ENCODE results near the gene GH1. TPM values are rescaled to one million over a fixed set of nuclear protein-coding genes. Genes with fewer than 3 reads are reported as not detected.
"Not testable (repeated sequence)": the region's sequence is repeated elsewhere in the genome, so short reads cannot be mapped to it uniquely, and the experiment has no call there.

GH1 gene
- polyA plus RNA-seq, 4 donors = not detected

- not testable (repeated sequence) for DNase-seq (ENCODE audit: low read depth in 4 of 4, low spot score in 2 of 4)
These were observed 16.7 kb downstream of the GH1 start for GRCh38 chr17:63901971-63902370.

- not testable (repeated sequence) for DNase-seq (ENCODE audit: low read depth in 4 of 4, low spot score in 2 of 4)
These were observed 19.5 kb downstream of the GH1 start for GRCh38 chr17:63898899-63899798.

GRCh38 chr17:63896524-63897354 lies 21.9 kb downstream of the GH1 start, which contains the start of gene CSH1:
Gene CSH1, minus strand, starts transcription at chr17:63896574. Its CDS starts 63 bp downstream, at chr17:63896511.
- not testable (repeated sequence) for DNase-seq (ENCODE audit: low read depth in 4 of 4, low spot score in 2 of 4)

- not testable (repeated sequence) for DNase-seq (ENCODE audit: low read depth in 4 of 4, low spot score in 2 of 4)
These were observed 23.8 kb downstream of the GH1 start for GRCh38 chr17:63894821-63895220.

DNA sequence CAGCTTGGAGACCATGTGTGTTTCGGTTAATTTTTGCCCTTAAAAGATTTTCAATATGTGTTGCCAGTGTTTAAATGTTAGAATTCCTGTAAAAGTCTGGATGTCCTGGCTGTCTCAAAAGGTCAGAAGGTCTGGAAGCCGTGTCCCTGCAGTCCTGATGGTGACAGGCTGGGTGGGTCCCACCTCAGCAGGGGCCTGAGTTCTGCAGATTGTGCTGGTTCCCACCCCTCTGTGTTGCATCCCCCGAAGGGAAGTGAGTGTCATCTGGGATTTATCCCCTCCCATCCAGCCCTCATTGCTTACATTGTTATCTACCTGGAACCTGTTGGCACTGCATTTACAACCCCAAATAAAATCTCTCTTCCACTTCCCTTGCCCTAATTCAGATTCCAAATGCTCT lies 24.6 kb downstream of the GH1 start:
- DNase-seq (ENCODE audit: low read depth in 4 of 4, low spot score in 2 of 4) = not testable (repeated sequence)

DNA sequence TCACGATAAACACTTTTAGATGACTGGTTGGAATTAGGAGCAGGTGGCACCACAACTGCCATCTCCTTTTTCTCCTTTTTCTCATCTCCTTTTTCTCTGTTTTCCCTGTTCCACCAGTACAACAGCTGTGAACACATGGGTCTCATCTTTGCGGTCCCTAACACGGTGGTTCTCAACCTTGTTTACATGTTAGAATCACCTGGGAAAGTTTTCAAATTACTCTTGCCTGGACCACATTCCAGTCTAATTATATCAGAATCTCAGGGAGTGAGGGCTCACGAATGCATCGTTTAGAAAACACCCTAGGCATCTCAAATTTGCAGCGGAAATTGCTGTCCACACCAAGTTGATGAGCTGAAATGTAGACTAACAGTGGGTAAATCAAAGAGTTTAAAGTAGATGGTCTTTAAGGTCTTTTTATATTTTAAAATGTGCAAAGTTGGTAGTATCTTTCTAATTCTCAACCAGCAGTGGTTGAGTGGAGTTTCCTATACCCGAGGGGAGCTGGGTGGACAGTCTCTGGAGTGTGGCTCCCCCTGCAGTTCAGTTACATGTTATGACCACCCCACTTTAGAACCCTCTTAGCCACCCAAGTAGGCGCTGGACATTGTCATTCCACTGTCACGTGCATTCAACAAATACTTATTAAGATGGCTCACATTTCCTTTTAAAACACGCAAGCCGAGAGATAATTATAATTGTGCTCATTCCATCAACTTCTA lies 26.2 kb downstream of the GH1 start:
- not testable (repeated sequence) for DNase-seq (ENCODE audit: low read depth in 4 of 4, low spot score in 2 of 4)

DNA sequence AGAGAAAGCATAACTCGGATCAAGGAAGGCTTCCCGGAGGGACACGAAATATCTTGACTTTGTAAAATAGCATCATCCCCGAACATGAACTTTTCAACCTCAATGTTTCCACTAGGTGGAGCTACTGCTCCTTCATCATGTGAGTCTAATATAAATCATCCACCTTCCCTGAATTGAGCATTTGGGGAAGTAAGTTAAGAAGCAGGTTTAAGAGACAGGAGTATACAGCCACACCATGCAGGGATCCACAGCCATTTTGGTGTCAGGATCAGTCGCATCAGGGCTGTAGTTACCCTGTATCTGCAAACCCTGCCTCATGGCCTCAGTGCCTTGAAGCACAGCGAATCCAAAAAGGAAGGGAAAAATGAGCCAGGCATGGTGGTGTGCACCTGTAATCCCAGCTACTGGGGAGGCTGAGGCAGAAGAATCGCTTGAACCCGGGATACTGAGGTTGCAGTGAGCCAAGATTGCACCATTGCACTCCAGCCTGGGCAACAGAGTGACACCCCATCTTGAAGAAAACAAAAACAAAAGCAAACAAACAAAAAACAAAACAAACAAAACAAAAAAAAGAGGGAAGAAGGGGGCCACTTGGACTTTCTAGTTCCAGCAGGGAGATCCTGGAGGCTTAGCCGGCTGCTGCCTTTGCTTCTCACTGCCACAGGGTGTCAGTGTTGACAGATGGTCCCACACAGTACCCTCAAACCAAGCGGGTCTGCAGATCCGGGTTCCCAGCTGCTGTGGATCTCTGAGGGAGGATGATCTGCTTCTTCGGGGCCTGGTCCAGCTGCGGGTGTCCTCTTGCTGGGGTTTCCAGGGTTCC lies 29.4 kb downstream of the GH1 start:
- DNase-seq (ENCODE audit: low read depth in 4 of 4, low spot score in 2 of 4) = peak in 1 of 4 donors; percentile 16

DNA sequence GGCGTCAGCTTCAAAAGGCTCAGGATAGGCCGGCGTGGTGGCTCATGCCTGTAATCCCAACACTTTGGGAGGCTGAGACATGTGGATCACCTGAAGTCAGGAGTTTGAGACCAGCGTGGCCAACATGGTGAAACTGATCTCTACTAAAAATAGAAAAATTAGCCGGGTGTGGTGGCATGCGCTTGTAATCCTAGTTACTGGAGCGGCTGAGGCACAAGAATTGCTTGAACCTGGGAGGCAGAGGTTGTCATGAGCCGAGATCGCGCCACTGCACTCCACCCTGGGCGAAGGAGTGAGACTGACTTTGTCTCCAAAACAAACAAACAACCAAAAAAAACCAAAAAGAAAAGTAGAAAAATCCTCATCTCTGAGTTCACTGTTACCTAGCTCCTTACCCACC lies 33.5 kb downstream of the GH1 start:
- not testable (repeated sequence) for DNase-seq (ENCODE audit: low read depth in 4 of 4, low spot score in 2 of 4)

GRCh38 chr17:63882626-63883126 lies 36.0 kb downstream of the GH1 start:
- not testable (repeated sequence) for DNase-seq (ENCODE audit: low read depth in 4 of 4, low spot score in 2 of 4)

DNA sequence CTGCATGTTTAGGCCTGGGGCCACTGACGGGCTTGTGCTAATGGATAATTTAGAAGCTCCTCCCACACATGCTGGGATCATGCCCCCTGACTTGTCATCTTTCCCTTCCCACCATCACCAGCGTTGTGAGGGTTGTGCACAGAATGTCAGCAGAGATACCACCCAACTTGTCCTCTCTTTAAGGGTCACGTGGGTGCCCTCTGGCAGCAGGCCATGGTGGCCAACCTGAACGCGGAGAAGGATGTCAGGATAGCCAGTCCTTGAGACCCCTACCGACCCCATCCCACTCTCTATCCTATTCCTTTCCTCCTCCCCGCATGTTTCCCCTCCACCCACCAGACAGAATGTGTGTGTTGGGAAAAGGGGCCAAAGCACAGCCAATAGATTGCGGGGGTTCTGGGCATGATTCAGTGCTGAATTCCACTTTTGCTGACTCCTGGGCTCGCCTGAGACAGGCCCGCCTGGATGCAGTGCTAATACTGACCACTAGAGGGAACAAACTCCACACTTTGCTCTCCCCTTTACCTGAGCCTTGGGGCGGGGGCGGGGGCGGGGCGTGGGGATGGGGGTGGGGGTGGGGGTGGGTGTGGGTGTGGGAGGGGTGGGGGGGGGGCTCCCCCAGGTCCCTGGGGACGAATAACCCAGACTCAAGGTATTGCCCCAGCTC lies 36.6 kb downstream of the GH1 start, which contains the start of gene GH2:
Gene GH2 (minus strand): TSS at position 10 of the 667 bp plus-strand sequence. CDS start 143 bp downstream, outside the sequence.
- DNase-seq (ENCODE audit: low read depth in 4 of 4, low spot score in 2 of 4) = peak in 1 of 4 donors; percentile 12

DNA sequence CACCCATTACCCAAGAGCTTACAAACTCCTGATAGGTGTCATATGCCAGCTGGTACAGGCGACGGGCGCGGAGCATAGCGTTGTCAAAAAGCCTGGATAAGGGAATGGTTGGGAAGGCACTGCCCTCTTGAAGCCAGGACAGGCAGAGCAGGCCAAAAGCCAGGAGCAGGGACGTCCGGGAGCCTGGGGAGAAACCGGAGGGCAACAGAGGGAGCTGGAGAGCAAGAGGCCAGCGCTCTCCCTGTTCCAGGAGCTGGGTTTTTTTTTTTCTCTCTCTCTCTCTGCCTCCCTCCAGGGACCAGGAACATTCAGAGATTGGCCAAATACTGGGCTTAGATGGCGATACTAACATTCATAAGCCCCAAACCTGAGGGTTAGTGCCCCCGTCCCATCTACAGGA lies 37.3 kb downstream of the GH1 start:
- DNase-seq (ENCODE audit: low read depth in 4 of 4, low spot score in 2 of 4) = not testable (repeated sequence)

GRCh38 chr17:63880706-63881105 lies 37.9 kb downstream of the GH1 start:
- no peak for DNase-seq (ENCODE audit: low read depth in 4 of 4, low spot score in 2 of 4)

DNA sequence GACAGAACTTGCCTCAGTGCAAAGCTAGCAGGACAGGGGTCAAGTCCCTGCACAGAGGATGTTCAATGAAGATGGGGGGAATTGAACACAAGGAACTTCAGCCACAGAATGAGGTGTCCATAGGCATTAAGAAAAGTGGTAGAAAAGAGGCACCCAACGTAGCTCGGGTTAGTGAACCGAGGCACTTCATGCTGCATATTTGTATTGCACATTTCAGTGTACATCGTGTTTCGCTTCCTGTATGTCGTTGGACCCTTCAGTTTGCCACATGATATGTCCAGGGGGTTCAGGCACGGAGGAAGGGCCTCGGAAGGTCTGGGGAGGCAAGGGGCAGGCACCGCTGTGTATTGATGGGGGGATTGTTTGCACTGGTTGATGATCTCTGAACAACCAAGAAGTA lies 40.2 kb downstream of the GH1 start:
- DNase-seq (ENCODE audit: low read depth in 4 of 4, low spot score in 2 of 4) = not testable (repeated sequence)

GRCh38 chr17:63874693-63875092 lies 43.9 kb downstream of the GH1 start:
- DNase-seq (ENCODE audit: low read depth in 4 of 4, low spot score in 2 of 4) = not testable (repeated sequence)

DNA sequence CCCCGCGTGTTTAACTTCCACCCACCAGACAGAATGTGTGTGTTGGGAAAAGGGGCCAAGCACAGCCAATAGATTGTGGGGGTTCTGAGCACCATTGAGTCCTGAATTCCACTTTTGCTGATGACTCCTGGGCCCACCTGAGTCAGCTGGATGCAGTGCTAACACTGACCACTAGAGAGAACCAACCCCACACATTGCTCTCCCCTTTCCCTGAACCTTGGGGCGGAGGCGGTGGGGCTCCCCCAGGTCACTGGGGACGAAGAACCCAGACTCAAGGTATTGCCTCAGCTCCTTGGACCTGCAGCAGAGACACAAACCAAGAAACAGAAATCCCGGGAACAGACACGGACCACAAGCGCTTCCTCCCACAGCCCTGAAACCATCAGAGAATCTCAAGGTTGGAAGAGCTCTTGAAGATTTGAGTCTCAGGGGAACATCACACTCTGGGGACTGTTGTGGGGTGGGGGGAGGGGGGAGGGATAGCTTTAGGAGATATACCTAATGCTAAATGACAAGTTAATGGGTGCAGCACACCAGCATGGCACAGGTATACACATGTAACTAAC lies 44.5 kb downstream of the GH1 start:
- DNase-seq (ENCODE audit: low read depth in 4 of 4, low spot score in 2 of 4) = not testable (repeated sequence)

GRCh38 chr17:63873577-63873976 lies 45.1 kb downstream of the GH1 start, which contains the start of gene CSH2:
Gene CSH2, minus strand, starts transcription at chr17:63873677. Its CDS starts 63 bp downstream, at chr17:63873614.
- DNase-seq (ENCODE audit: low read depth in 4 of 4, low spot score in 2 of 4) = not testable (repeated sequence)

DNA sequence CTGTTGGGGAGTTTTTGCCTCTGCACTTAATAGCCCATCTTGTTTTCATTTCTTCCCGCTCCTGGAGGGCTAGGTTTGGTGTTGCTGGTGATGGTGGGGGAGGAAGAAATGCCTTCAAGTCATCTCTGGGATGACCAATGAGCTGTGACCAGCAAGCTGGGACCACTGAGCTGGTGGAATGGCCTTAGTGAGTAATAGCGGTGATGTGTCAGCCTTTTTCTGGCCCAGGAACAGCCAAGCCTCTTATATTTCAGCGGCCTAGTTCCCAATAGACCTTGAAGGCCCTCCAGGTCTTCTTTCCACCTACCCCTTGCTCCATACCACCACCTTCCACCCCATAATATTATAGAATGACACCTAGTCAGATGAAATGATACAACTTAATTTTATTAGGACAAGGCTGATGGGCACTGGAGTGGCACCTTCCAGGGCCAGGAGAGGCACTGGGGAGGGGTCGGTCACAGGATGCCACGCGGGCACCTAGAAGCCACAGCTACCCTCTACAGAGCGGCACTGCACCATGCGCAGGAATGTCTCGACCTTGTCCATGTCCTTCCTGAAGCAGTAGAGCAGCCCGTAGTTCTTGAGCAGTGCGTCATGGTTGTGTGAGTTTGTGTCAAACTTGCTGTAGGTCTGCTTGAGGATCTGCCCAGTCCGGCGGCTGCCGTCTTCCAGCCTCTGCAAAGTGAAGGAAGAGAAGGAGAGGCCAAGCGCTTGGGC lies 46.8 kb downstream of the GH1 start:
- DNase-seq (ENCODE audit: low read depth in 4 of 4, low spot score in 2 of 4) = not testable (repeated sequence)

- not testable (repeated sequence) for DNase-seq (ENCODE audit: low read depth in 4 of 4, low spot score in 2 of 4)
These were observed 48.4 kb downstream of the GH1 start for GRCh38 chr17:63870292-63870665.
